A673 (cell line): Measurements from ENCODE around the gene TCF25.

Experiments
- EZH2 ChIP-seq: fragments of 200-600 bp; sonication (generic); IDR thresholded peaks from 2 replicates; pipeline ENCODE4 v1.6.1; 2017; ENCODE audit warnings: borderline replicate concordance, low read depth, mild to moderate bottlenecking, mixed read lengths, antibody characterized with exemption, low read length; ENCODE audit not compliant: poor library complexity, severe bottlenecking
- TF ChIP-seq, protein P1 (sequence below): fragments of 300-800, 200-600 bp; sonication (generic); conservative IDR thresholded peaks from 2 replicates; pipeline ENCODE4 v1.5.1; 2017; ENCODE audit warnings: low read depth, mild to moderate bottlenecking, antibody characterized with exemption, low read length, moderate library complexity, mixed read lengths

DNA sequence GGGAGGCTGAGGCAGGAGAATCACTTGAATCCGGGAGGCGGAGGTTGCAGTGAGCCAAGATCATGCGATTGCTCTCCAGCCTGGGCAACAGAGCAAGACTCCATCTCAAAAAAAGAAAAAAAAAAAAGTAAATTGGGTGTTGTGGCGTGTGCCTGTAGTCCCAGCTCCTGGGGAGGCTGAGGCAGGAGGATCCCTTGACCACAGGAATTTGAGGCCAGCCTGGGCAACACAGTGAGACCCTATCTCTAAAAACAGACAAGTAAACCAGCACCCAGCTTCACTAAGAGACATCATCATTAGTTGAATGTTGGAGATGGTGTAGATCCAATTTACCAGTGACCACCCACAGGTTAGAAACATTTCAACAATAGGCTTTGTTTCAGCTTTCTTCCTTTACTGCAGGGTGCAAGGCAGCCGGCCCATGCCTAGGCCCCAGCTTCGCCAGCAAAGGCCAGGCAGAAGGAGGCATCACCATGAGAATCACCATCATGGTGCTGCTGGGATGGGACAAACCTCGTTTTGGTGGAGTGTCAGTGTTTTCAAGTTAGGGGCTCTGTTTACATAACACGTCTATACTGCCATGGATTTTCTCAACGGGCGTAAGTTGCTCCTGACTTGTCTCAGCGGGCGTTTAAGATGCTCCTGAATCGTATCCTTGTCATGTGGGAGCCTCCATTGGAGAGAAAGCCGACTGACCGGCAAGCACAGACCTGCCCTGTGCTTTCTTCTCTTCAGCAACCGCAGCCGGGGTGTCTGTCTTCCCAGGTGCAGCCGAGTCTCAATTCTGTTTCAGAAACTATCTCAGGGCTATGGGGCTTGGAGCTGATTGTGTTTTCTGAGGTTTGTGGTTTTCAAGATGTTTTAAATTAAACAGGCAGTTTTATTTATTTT is 7.3 kb downstream of the TCF25 start:
- TF ChIP-seq, protein P1, sequence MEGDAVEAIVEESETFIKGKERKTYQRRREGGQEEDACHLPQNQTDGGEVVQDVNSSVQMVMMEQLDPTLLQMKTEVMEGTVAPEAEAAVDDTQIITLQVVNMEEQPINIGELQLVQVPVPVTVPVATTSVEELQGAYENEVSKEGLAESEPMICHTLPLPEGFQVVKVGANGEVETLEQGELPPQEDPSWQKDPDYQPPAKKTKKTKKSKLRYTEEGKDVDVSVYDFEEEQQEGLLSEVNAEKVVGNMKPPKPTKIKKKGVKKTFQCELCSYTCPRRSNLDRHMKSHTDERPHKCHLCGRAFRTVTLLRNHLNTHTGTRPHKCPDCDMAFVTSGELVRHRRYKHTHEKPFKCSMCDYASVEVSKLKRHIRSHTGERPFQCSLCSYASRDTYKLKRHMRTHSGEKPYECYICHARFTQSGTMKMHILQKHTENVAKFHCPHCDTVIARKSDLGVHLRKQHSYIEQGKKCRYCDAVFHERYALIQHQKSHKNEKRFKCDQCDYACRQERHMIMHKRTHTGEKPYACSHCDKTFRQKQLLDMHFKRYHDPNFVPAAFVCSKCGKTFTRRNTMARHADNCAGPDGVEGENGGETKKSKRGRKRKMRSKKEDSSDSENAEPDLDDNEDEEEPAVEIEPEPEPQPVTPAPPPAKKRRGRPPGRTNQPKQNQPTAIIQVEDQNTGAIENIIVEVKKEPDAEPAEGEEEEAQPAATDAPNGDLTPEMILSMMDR = no peak
- TF ChIP-seq EZH2 = no peak
